Measurements from ENCODE around the gene OR2L8. TPM values are rescaled to one million over a fixed set of nuclear protein-coding genes. Genes with fewer than 3 reads are reported as not detected.
"Not testable (repeated sequence)": the region's sequence is repeated elsewhere in the genome, so short reads cannot be mapped to it uniquely, and the experiment has no call there.

Gene OR2L8
- total RNA-seq, 1 donor from 2014 or later: not detected

DNA sequence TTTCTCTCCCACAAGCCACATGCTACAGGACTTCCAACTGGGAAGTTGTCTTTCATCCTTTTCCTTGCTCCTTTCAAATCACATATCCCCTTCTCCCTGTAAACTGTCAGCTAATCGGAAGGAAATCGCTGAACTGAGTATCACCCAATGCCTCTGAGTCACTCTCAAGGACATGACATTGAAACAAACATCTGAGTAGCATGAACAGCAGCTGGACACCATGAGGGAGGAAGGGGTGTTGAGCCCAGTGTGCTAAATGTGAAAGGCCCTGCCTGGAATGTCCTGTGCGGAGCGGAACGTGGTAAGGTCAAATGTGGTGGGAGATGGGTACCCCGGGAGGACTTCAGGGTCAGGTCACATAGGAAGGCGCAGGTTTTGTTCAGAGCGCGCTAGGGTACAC lies 23.8 kb upstream of the OR2L8 start, which contains the start of gene OR2AJ1:
OR2AJ1 (plus strand) TSS at position 22 of the 400 bp plus-strand sequence. CDS start 8,880 bp downstream, outside the sequence.
- Histone ChIP-seq H3K27me3 (ENCODE audit: low read depth) (no peaks in the 10 kb centered on the region), H3K27ac (replicated peaks) (no peak within 1 kb of the TSS), H3K36me3 (no peaks in the 10 kb centered on the region), H3K9me3 (replicated peaks) (no peaks in the 10 kb centered on the region), H3K4me1 (no peaks in the 10 kb centered on the region), H3K4me3 (no peak within 1 kb of the TSS)
- TF ChIP-seq, protein P1, sequence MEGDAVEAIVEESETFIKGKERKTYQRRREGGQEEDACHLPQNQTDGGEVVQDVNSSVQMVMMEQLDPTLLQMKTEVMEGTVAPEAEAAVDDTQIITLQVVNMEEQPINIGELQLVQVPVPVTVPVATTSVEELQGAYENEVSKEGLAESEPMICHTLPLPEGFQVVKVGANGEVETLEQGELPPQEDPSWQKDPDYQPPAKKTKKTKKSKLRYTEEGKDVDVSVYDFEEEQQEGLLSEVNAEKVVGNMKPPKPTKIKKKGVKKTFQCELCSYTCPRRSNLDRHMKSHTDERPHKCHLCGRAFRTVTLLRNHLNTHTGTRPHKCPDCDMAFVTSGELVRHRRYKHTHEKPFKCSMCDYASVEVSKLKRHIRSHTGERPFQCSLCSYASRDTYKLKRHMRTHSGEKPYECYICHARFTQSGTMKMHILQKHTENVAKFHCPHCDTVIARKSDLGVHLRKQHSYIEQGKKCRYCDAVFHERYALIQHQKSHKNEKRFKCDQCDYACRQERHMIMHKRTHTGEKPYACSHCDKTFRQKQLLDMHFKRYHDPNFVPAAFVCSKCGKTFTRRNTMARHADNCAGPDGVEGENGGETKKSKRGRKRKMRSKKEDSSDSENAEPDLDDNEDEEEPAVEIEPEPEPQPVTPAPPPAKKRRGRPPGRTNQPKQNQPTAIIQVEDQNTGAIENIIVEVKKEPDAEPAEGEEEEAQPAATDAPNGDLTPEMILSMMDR (IDR thresholded peaks at IDR 0.05; ENCODE audit: borderline replicate concordance): no peak
- no peak for DNase-seq
- intact Hi-C loops (cut with micrococcal nuclease): no loop called here

DNA sequence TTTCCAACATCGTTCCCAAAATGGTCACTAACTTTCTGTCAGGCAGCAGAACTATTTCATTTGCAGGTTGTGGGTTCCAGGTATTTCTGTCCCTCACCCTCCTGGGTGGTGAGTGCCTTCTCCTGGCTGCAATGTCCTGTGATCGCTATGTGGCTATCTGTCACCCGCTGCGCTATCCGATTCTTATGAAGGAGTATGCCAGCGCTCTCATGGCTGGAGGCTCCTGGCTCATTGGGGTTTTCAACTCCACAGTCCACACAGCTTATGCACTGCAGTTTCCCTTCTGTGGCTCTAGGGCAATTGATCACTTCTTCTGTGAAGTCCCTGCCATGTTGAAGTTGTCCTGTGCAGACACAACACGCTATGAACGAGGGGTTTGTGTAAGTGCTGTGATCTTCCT lies 14.7 kb upstream of the OR2L8 start:
- no peak overlapping the region for H3K27ac ChIP-seq (replicated peaks)
- no peaks in the 10 kb centered on the region for H3K4me1 ChIP-seq
- TF ChIP-seq, protein P1 (IDR thresholded peaks at IDR 0.05; ENCODE audit: borderline replicate concordance): no peak
- no peak for DNase-seq
- no peaks in the 10 kb centered on the region for H3K36me3 ChIP-seq
- intact Hi-C loops (cut with micrococcal nuclease): no loop called here
- peaks cover 19% of the 10 kb centered on the region for H3K27me3 ChIP-seq (ENCODE audit: low read depth)
- H3K4me3 ChIP-seq: no peak overlapping the region
- peaks cover 15% of the 10 kb centered on the region for H3K9me3 ChIP-seq (replicated peaks)

DNA sequence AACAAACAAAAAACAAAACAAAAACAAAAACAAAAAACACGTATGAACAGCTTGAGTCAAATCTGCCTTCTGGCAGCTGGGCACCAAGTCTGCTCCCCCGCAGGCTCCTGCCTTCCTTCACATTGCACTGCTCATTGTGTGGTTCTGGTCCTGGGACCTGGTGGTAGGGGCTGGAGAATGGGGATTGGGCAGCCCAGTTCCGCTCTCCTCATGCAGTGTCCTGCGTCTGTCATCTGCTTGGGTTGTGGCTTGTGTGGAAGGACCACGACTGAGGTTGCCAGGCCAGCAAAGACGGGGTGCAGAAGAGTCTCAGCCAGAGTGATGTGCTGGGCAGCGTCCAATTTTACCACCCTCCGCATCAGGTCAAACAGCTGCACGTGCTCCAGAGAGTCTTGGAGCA lies 12.9 kb upstream of the OR2L8 start:
- H3K4me1 ChIP-seq: no peaks in the 10 kb centered on the region
- H3K9me3 ChIP-seq (replicated peaks): peaks cover 15% of the 10 kb centered on the region
- H3K27ac ChIP-seq (replicated peaks): no peak overlapping the region
- no peaks in the 10 kb centered on the region for H3K36me3 ChIP-seq
- H3K27me3 ChIP-seq (ENCODE audit: low read depth): peaks cover 19% of the 10 kb centered on the region
- TF ChIP-seq, protein P1 (IDR thresholded peaks at IDR 0.05; ENCODE audit: borderline replicate concordance): no peak
- intact Hi-C loops (cut with micrococcal nuclease): no loop called here
- DNase-seq: no peak
- no peak overlapping the region for H3K4me3 ChIP-seq

DNA sequence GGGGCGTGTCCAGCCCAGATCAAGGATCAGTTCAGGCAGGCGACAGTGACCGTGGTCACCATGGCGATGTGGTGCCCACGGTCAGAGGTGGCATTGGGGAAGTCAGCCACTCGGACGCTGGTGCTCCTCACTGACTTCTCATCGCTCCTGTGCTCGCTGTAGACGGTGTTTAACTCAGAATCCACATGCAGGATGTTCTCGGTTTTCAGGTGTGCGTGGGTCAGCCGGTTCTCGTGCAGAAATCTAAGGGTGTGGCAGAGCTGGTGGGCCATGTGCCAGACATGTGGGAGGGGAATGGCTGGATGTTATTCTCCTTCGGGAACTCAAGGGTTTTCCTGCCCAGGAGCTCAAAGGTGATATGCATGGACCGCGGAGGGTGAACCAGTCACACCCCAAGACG lies 12.2 kb upstream of the OR2L8 start:
- TF ChIP-seq, protein P1 (IDR thresholded peaks at IDR 0.05; ENCODE audit: borderline replicate concordance): no peak
- Histone ChIP-seq H3K27me3 (ENCODE audit: low read depth) (peaks cover 19% of the 10 kb centered on the region), H3K4me3 (no peak overlapping the region), H3K27ac (replicated peaks) (no peak overlapping the region), H3K9me3 (replicated peaks) (peaks cover 15% of the 10 kb centered on the region), H3K4me1 (no peaks in the 10 kb centered on the region), H3K36me3 (no peaks in the 10 kb centered on the region)
- no peak for DNase-seq
- intact Hi-C loops (cut with micrococcal nuclease): no loop called here

DNA sequence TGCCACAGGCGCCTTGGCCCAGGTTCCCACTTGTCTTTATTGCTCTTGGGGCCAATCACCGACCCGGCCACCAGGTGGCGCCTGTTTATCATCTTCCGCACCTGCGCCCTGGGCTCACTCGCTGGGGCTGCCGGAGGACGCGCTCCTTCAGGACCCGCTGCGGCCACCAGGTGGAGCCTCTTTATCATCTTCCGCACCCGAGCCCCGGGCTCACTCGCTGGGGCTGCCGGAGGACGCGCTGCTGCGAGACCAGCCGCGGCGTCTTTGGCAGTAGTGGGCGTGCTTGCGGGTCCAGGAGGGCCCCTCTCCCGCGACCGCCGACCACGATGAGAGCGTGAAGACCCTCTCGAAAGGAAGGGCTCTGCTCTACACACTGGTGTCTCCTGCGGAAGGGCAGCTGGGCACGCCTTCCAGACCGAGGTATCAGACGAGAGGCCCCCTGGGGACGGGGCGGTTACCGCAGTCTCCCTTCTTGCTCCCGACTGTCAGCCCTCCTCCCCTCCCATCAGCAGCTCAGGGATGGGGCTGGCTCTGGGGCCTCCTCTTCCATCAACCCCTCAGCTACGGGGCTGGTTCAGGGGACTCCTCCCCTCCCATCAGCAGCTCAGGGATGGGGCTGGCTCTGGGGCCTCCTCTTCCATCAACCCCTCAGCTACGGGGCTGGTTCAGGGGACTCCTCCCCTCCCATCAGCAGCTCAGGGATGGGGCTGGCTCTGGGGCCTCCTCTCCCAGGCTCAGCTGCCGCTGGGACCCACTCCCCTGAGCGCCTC lies 11.5 kb upstream of the OR2L8 start:
- H3K4me3 ChIP-seq: peak overlapping the region; percentile 25
- peaks cover 15% of the 10 kb centered on the region for H3K9me3 ChIP-seq (replicated peaks)
- intact Hi-C loops (cut with micrococcal nuclease); H3K4me1 ChIP-seq; H3K27ac ChIP-seq (replicated peaks); H3K36me3 ChIP-seq: not testable (repeated sequence)
- DNase-seq: peak; percentile 49
- TF ChIP-seq, protein P1 (IDR thresholded peaks at IDR 0.05; ENCODE audit: borderline replicate concordance): peak; percentile 40
- peaks cover 19% of the 10 kb centered on the region for H3K27me3 ChIP-seq (ENCODE audit: low read depth)
